Lung (tissue), 12 donors: Measurements from ENCODE around the gene LTF. TPM values are rescaled to one million over a fixed set of nuclear protein-coding genes. Genes with fewer than 3 reads are reported as not detected.

Experiments
- ATAC-seq: fragments of 200-7000 bp; cut with Tn5 transposase; one replicate; pipeline ENCODE4 v1.9.1; 2020; ENCODE audit warnings: moderate number of reproducible peaks; ENCODE audit not compliant: insufficient read depth, low FRiP score
- DNase-seq, 3 donors: peaks; one replicate each; pipeline ENCODE4 v3.0.0-alpha.2; 2013 to 2017
- H3K27ac ChIP-seq, 2 donors: one replicate each; pipeline ENCODE4 v1.5.1; 2013; ENCODE audit warnings: mild to moderate bottlenecking in 2 of 2, moderate library complexity in 2 of 2, control low read depth in 1 of 2, inconsistent platforms in 1 of 2, low read depth in 1 of 2, low read length in 1 of 2
- H3K27me3 ChIP-seq, 3 donors: one replicate each; pipeline ENCODE4 v1.5.1; 2013; ENCODE audit warnings: low read length in 2 of 3; ENCODE audit not compliant: control insufficient read depth in 3 of 3, insufficient read depth in 3 of 3
- H3K36me3 ChIP-seq, 4 donors: one replicate each; pipeline ENCODE4 v1.5.1; 2013; ENCODE audit warnings: low read length in 4 of 4, mild to moderate bottlenecking in 1 of 4, moderate library complexity in 1 of 4; ENCODE audit not compliant: control insufficient read depth in 4 of 4, insufficient read depth in 4 of 4
- H3K4me1 ChIP-seq, 5 donors: one replicate each; pipeline ENCODE4 v1.5.1; 2013; ENCODE audit warnings: low read length in 5 of 5, mild to moderate bottlenecking in 2 of 5, moderate library complexity in 1 of 5; ENCODE audit not compliant: control insufficient read depth in 5 of 5, insufficient read depth in 5 of 5
- H3K4me3 ChIP-seq: one replicate; pipeline ENCODE4 v1.5.1; 2013; ENCODE audit warnings: mild to moderate bottlenecking, control low read depth, moderate library complexity
- H3K9ac ChIP-seq, 2 donors: one replicate each; pipeline ENCODE4 v1.5.1; 2013; ENCODE audit warnings: low read length in 2 of 2, control low read depth in 1 of 2; ENCODE audit not compliant: insufficient read depth in 1 of 2
- H3K9me3 ChIP-seq, 4 donors: one replicate each; pipeline ENCODE4 v1.5.1; 2013; ENCODE audit warnings: low read length in 3 of 4, mild to moderate bottlenecking in 1 of 4, moderate library complexity in 1 of 4; ENCODE audit not compliant: control insufficient read depth in 4 of 4, insufficient read depth in 3 of 4
- WGBS, 2 donors: extraction: QIAGEN DNeasy Blood & Tissue Kit; methylation state at CpG; one replicate each; pipeline ENCODE4 v1.1.7; 2013; 5-methylcytosine and 5-hydroxymethylcytosine counted together
- polyA plus RNA-seq, 2 donors: library from polyadenylated mRNA; stranded (reverse); fragments of 200-250 nt; gene quantifications; one replicate each; pipeline ENCODE4 v1.2.1, GENCODE V29; 2013
- total RNA-seq, 2 donors: library from RNA; depleted of rRNA in 1 of 2; stranded (reverse); fragments of >200 nt in 1 of 2; gene quantifications; one replicate each; pipeline ENCODE4 v1.2.1, GENCODE V29; 2014 to 2021
- TF ChIP-seq, protein P1 (sequence below): IDR thresholded peaks from 2 replicates; pipeline ENCODE4 v1.5.1; 2012; ENCODE audit warnings: mild to moderate bottlenecking; ENCODE audit errors: control extremely low read depth, extremely low read depth
- donor health status: control.
- donor health status: control.
- donor health status: Bipolar disorder and iron deficiency.
- donor health status: healthy.
- donor health status: DM: yes; HTN: yes; CAD: no.

The LTF gene
- total and polyA plus RNA-seq, 4 donors, result 12.9 to 188 (median 101) TPM

DNA sequence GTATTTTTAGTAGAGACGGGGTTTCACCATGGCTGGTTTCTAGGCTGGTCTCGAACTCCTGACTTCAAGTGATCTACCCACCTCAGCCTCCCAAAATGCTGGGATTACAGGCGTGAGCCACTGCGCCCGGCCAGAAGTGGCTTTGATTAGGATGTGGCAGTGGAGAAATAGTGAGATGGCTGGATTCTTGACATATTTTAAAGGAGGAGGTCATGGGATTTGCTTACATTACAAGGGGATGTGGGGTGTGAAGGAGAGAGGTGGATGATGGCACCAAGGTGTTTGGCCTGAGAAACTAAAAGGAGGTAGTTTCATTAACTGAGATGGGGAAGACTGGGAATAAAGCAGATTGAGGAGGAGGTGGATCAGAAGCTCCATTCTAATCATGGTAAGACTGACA, 15.0 kb upstream of the LTF start:
- Histone ChIP-seq H3K27me3 (no peaks in the 10 kb centered on the region), H3K27ac (no peak overlapping the region), H3K9ac (no peak overlapping the region), H3K36me3 (no peaks in the 10 kb centered on the region), H3K9me3 (peaks cover 0 to 3% (median 0%) of the 10 kb centered on the region in 4 donors), H3K4me1 (no peaks in the 10 kb centered on the region), H3K4me3 (no peak overlapping the region)
- DNase-seq (no peak), ATAC-seq (no peak)
- 79 to 91% methylated on average over 5 of the region's 5 CpGs for WGBS, 2 donors
- TF ChIP-seq, protein P1, sequence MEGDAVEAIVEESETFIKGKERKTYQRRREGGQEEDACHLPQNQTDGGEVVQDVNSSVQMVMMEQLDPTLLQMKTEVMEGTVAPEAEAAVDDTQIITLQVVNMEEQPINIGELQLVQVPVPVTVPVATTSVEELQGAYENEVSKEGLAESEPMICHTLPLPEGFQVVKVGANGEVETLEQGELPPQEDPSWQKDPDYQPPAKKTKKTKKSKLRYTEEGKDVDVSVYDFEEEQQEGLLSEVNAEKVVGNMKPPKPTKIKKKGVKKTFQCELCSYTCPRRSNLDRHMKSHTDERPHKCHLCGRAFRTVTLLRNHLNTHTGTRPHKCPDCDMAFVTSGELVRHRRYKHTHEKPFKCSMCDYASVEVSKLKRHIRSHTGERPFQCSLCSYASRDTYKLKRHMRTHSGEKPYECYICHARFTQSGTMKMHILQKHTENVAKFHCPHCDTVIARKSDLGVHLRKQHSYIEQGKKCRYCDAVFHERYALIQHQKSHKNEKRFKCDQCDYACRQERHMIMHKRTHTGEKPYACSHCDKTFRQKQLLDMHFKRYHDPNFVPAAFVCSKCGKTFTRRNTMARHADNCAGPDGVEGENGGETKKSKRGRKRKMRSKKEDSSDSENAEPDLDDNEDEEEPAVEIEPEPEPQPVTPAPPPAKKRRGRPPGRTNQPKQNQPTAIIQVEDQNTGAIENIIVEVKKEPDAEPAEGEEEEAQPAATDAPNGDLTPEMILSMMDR, result no peak

DNA sequence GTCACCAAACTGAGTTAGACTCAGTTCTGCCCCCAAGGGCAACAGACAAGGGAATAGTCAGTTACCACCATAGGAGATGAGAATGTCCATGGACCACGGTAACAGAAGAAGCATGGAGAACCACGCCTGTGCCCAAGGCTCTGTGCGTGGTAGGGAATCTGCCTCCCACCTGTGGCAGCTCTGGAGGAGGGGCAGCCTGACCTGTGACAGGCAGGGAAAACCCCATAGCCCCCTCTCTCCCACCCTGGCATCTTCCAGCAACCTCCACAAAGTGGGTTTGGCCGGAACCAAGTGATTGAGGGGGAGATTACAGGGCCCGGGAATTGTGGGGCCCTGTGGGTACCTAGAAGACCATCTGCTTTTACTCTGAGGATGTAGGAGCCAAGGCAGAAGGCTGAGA, 14.3 kb upstream of the LTF start:
- no peak overlapping the region for H3K27ac ChIP-seq
- H3K4me1 ChIP-seq, result no peaks in the 10 kb centered on the region
- H3K27me3 ChIP-seq, result no peaks in the 10 kb centered on the region
- 95 to 96% methylated on average over 5 of the region's 5 CpGs for WGBS, 2 donors
- TF ChIP-seq, protein P1, result no peak
- ATAC-seq, result no peak
- no peak overlapping the region for H3K4me3 ChIP-seq
- H3K9me3 ChIP-seq, result peaks cover 0 to 3% (median 0%) of the 10 kb centered on the region in 4 donors
- H3K9ac ChIP-seq, result no peak overlapping the region
- H3K36me3 ChIP-seq, result no peaks in the 10 kb centered on the region
- no peak for DNase-seq

DNA sequence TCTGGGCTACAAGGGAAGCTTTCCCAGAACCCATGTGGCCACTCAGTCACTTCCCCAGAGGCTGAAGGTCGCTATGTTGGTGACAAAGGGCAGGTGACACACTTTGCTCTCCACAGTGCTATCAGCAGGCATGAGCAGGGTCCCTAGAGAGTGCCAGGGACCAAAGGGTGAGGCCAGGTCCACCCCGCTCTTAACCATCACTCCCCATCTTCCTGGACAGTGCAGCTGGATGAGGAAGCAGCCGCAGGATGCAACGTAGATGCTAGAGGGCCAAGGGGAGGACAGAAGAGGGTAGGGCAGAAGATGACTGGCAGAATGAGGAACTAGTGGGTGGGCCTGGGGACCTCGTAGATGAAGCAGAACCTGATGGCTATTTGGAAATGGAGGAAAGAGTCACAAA, 13.6 kb upstream of the LTF start:
- Histone ChIP-seq H3K4me3 (no peak overlapping the region), H3K9me3 (peaks cover 0 to 3% (median 0%) of the 10 kb centered on the region in 4 donors), H3K9ac (no peak overlapping the region), H3K4me1 (no peaks in the 10 kb centered on the region), H3K27ac (no peak overlapping the region), H3K27me3 (no peaks in the 10 kb centered on the region), H3K36me3 (no peaks in the 10 kb centered on the region)
- ATAC-seq (no peak), DNase-seq (no peak)
- TF ChIP-seq, protein P1, result no peak
- 31 to 71% methylated on average over 5 of the region's 5 CpGs for WGBS, 2 donors

DNA sequence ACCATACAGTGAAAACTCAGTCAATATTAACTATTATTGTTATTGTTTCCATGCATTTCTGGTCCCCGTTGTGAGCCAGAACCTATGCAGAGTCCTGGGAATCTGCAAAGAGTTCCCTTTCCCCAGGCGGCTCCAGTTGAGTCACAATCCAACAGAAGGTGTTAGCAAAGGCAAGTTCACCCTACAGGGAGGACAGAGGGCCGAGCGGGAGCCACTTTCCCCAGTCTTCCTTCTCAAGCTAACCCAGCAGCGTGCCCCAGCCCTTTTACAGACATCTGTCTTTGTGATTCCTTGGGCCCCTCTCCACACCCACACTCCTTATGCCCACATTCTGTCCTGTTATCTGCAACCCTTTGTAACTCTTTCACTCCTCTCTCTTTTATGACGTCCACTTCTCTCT, 13.1 kb upstream of the LTF start:
- Histone ChIP-seq H3K9ac (no peak overlapping the region), H3K36me3 (no peaks in the 10 kb centered on the region), H3K27me3 (no peaks in the 10 kb centered on the region), H3K9me3 (peaks cover 0 to 3% (median 0%) of the 10 kb centered on the region in 4 donors), H3K4me3 (no peak overlapping the region), H3K27ac (no peak overlapping the region), H3K4me1 (no peaks in the 10 kb centered on the region)
- TF ChIP-seq, protein P1, result no peak
- no peak for ATAC-seq
- WGBS, 2 donors, result 90 to 92% methylated on average over 6 of the region's 6 CpGs
- no peak for DNase-seq
